Activated CD4-positive, alpha-beta T cell treated with anti-CD3 and anti-CD28 coated beads, Interleukin-2, Interleukin-4, amounts not matched to agents 100 ng/mL and 50 ng/mL, durations not matched to agents 16 hours and 8 hours (primary cell): ENCODE data around the gene TAF4.
"Not testable (repeated sequence)": the region's sequence is repeated elsewhere in the genome, so short reads cannot be mapped to it uniquely, and the experiment has no call there.

Source experiments
- DNase-seq: peaks from one replicate; pipeline ENCODE4 v3.0.0-alpha.2; 2020; ENCODE audit warnings: low spot score

Gene TAF4

GRCh38 chr20:62065674-62066338 is at the start of gene TAF4:
Gene TAF4, minus strand, starts transcription at chr20:62065881. Its CDS starts 71 bp downstream, at chr20:62065810.
- DNase-seq, result peak; percentile 74

GRCh38 chr20:62114894-62115293 is 49.2 kb upstream of the TAF4 start:
- DNase-seq, result no peak

GRCh38 chr20:62112368-62112767 is 46.7 kb upstream of the TAF4 start:
- DNase-seq, result no peak

- no peak for DNase-seq
Measured at GRCh38 chr20:62111148-62111547, 45.5 kb upstream of the TAF4 start.

GRCh38 chr20:62105592-62105991 is 39.9 kb upstream of the TAF4 start:
- no peak for DNase-seq

- no peak for DNase-seq
Measured at GRCh38 chr20:62104791-62105345, 39.2 kb upstream of the TAF4 start.

GRCh38 chr20:62104234-62104789 is 38.6 kb upstream of the TAF4 start:
- no peak for DNase-seq

- DNase-seq, result no peak
Measured at GRCh38 chr20:62103508-62104233, 38.0 kb upstream of the TAF4 start.

GRCh38 chr20:62101078-62101477 is 35.4 kb upstream of the TAF4 start:
- DNase-seq, result no peak

- no peak for DNase-seq
Measured at GRCh38 chr20:62097881-62098407, 32.3 kb upstream of the TAF4 start.

GRCh38 chr20:62096421-62097380 is 31.0 kb upstream of the TAF4 start:
- DNase-seq, result no peak

GRCh38 chr20:62089393-62089792 is 23.7 kb upstream of the TAF4 start:
- DNase-seq, result no peak

GRCh38 chr20:62088258-62089127 is 22.8 kb upstream of the TAF4 start:
- DNase-seq, result peak; percentile 19

GRCh38 chr20:62087632-62088031 is 22.0 kb upstream of the TAF4 start:
- no peak for DNase-seq

- no peak for DNase-seq
Measured at GRCh38 chr20:62087227-62087626, 21.5 kb upstream of the TAF4 start.

GRCh38 chr20:62085206-62085605 is 19.5 kb upstream of the TAF4 start:
- DNase-seq, result no peak

- DNase-seq, result not testable (repeated sequence)
Measured at GRCh38 chr20:62084224-62084623, 18.5 kb upstream of the TAF4 start.

- DNase-seq, result no peak
Measured at GRCh38 chr20:62083312-62083711, 17.6 kb upstream of the TAF4 start.

- DNase-seq, result no peak
Measured at GRCh38 chr20:62080249-62080990, 14.7 kb upstream of the TAF4 start.

GRCh38 chr20:62079166-62079565 is 13.5 kb upstream of the TAF4 start:
- no peak for DNase-seq
